HG03575 (cell line): ENCODE measurements around the gene COQ9.

Source experiments
- ATAC-seq: cut with Tn5 transposase; IDR thresholded peaks from one replicate; pipeline ENCODE4 v1.9.1; 2021; ENCODE audit not compliant: unreplicated experiment, insufficient number of reproducible peaks, low FRiP score; ENCODE audit errors: extremely low read depth

COQ9 gene

DNA sequence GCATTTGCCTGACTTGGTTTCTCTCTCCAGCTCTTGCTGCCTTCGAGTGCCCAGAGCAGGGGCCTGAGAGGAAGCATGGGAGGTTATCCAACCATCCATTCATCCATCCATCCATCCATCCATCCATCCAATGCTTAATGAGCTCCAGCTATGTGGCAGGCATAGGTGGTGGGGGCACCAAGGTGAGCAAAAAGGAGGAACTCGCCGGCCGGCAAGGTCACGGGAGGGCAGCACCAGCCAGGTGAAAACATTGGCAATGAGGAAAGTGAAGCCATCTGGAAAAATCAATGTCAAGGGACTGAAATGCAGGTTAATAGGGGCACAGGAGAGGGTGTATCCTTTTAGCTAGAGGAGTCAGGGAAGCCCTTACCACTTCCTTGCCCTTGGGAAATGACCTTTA, 57.2 kb downstream of the COQ9 start:
- no peak for ATAC-seq

DNA sequence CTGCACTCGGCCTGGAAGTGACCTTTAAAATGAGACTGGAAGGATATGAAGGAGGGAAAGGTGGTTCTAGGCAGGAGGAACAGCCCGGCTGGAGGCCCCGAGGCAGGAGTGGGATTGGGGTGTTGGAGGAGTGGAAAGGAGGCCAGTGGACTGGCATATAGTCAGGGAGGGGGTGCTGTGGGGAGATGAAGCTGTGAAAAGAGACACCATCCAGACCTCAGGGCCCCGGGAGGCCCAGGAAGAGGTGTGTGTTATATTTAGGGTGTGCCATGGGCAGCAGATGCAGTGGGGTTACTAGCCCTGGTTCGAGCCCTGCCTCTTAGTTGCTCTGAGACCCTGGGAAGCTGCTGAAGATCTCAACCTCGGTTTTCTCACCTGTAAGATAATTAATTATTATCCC, 57.9 kb downstream of the COQ9 start:
- ATAC-seq: no peak

DNA sequence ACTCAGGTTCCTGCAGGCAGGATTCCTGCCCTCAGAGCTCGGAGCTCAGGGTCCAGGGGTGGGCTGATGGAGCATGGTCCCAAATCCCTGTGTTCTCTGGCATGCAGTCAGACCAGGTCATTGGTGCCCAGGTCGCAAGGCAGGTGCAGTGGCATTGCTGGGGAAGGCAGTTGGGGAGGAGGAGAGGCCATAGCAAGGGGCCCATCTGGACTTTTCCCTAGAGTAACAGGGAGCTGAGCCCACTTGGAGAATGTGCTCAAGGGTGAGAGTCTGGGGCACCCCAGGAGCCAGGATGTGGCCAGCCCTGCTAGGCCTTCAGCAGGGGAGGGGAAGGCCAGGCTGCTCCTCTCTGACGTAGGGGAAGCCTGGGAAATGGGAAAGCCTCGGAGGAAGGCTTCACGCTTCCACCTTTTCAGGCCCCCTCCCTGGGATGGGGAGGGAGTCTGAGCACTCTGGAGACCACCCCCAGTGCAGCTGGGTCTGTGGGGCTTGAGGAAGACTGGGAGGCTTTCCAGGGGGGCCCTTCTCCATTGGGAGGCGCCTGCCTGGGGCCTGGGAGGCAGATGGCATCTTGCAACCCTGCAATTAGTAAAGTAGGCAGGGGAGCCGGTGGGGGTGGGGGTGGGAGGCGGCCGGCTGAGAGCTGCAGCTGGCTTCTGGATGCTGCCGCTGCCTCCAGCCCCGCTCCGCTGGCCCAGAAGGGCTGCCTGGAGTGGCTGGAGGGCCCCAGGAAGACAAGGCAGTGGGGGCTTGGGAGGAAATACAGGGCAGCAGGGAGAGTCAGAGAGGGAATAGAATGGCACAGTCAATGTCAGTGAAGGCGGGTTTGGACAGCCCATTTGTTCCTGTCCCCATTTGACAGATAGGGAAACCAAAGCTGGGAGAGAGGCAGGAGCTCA, 60.1 kb downstream of the COQ9 start:
- ATAC-seq: no peak

DNA sequence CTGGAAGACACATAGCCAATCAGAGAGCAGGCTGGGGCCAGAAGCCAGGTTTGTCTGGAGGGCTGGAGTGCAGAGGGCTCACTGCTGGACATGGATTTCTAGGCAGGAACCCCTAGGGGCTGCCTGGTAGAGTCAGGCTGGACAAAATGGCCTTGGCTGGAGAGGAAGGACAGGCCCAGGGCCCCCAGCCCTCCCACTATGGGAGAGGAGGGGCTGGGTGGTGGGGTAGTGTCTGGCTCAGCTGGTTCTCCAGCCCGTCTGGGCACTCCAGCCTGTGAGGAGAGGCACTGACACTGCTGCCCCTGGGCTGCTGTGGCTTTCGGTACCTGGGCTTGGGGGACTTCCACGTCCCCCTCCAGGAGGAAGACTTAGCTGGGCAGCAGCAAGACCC, 60.8 kb downstream of the COQ9 start:
- ATAC-seq: no peak

DNA sequence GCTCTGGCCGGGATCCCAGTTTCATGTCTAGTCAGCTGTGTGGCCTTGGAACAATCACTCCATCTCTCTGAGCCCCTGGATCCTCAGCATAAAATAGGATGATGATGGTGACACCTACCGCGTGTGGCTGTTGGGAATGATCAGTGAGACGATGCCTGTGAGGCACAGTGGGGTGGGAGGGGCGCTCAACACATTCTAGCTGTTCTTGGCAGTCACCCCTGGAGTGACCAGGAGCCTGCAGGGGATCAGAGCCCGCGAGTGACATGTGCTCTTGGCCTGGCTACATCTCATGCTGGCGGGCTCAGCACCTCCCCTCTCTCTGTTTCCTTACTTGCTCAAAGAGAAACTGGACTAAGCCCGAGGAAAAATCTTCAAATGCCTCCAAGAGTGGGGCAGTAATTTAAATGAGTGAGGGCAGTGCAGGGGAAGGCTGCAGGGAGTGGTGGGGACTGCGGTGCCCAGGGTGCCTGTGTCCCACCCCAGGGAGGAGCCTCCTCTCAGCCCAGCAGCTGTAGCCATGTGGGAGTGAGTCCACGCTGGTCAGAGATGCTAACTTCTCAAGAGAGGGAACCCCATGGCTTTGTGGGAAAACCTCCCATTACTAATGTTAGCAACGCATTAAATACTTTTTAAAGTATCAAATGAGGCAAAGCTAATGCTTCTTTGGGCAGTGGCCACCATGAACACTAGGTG, 62.1 kb downstream of the COQ9 start:
- no peak for ATAC-seq

DNA sequence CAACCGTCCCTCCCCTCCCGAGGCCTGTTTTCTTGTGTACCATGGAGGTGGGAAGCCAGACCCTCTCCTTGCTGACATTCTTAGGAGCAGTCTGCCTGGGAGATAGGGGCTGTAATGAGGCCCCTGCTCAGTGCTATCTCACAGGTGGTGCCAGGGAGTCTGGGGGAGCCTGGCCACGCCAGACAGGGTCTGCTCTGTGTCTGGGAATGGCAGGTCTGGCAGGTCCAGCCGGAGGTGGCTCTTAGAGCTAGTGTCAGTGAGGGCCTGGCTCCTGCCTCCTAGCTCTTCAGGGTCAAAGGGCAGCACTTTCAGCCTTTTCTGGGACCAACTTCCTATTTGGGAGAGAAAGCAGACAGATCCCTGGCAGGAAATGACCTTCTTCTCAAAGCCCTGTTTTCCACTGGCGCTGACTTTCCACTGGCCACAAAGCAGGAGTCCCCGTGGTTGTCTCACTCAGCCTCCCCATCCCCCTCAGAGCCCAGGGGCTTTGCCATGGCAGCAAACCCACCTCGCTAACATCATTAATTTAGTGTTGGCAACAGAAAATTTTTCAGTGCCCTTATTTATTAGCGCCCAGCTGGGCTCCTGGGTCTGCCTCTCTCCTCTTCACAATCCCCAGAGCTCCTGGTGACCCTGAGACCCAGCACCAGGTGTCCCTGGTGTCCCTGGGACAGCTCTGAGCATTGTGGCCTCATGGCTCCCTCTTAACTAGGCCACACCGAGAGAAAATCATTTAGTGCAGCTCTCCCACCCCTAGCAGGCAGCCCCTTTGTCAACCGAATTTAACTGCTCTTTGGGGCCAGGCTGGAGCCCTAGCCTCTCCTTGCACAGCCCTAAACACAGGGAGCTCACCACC, 63.0 kb downstream of the COQ9 start:
- no peak for ATAC-seq
